HG03571 (cell line): ENCODE results near the gene MTF1.
"Not testable (repeated sequence)": the region's sequence is repeated elsewhere in the genome, so short reads cannot be mapped to it uniquely, and the experiment has no call there.

ENCODE experiments used
- ATAC-seq: cut with Tn5 transposase; IDR thresholded peaks from one replicate; pipeline ENCODE4 v1.9.1; 2021; ENCODE audit not compliant: unreplicated experiment

MTF1 gene

DNA sequence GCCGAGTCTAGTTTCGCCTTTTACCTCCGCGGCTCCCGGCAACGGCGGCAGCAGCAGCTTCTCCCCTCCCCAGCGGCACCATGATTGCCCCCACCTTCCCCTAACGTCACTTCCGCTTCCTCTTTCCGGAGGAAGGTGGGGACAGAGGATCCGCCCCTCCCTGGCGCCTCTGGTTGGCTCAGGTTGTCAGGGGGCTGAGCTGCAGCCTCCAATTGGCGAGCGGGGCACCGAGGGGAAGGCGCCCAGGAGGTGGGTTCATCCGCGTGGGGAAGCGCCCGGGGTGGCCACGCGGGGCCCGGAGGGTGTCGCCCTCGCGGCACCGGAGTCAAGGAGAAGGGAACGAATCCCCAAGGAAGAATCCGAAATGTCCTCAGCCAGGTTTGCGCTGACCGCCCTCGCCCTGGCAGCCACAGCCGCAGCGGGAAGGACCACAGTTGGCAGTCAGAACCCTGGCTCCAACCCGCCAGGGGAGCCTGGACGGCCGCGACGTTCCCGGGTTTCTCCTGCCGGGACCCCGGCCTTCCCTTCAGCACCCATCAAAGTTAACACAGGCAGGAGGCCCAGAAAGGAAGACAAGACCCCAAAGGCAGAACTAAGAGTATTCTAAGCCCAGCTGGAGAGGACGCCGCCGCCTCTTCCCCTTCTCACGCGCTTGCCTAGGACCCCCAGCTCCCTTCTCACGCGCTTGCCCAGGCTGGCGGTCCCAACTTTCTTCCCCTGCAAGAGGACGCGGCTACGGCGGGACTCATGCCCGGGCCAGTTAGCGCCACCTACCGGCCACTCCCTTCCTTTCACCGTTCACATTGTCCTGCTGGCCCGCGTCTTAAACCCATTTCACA, at the start of gene MTF1:
Gene MTF1, minus strand, starts transcription at position 86 of the 839 bp plus-strand sequence. CDS start 1,934 bp downstream, outside the sequence.
- peak; percentile 93 for ATAC-seq

DNA sequence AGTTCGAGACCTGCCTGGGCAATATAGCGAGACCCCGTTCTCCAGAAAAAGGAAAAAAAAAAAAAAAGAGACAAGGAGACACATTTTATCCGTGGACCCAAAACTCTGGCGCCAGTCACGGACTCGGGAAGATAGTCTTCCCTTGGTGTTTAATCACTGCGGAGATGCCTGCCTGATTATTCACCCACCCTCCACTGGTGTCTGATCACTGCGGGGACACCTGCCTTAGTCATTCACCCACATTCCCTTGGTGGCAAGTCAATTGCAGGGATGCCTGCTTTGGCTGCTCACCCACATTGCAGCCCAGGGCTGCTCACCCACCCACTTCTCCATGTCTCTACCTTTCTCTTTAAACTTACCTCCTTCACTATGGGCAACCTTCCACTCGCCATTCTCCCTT, 49.1 kb upstream of the MTF1 start:
- not testable (repeated sequence) for ATAC-seq

GRCh38 chr1:37907416-37908125, 48.2 kb upstream of the MTF1 start:
- ATAC-seq = not testable (repeated sequence)

- ATAC-seq = not testable (repeated sequence)
Measured at GRCh38 chr1:37906591-37906990, 47.2 kb upstream of the MTF1 start.

DNA sequence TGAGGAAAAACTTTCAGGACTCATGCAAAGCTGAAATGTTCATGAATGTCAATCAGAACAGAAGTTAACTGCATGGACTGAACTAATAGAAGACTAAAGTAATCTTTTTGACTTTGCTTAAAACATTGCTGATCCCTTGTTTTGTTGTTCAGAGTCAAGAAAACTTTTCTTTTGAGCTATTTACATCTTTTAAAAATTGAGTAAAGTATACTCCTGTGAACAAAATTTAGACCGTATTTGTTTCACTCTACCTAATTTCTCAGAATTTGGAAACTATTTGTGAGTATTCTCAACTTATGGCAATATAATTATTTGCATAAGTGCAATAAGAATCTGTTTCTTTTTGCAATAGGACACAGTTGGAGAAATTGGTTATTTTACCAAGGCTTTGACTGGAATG, 46.3 kb upstream of the MTF1 start:
- ATAC-seq = no peak

DNA sequence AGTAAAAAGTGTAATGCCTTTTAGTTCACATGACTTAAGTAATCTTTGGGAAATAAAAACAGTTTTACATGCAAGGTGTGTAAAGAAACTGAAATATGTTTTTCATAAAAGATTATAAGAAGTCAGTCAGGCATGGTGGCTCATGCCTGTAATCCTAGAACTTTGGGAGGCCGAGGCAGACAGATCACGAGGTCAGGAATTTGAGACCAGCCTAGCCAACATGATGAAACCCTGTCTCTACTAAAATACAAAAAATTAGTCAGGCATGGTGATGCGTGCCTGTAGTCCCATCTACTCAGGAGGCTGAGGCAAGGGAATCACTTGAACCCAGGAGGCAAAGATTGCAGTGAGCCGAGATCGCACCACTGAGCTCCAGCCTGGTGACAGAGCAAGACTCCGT, 44.5 kb upstream of the MTF1 start:
- not testable (repeated sequence) for ATAC-seq

GRCh38 chr1:37902983-37903382, 43.6 kb upstream of the MTF1 start:
- no peak for ATAC-seq

DNA sequence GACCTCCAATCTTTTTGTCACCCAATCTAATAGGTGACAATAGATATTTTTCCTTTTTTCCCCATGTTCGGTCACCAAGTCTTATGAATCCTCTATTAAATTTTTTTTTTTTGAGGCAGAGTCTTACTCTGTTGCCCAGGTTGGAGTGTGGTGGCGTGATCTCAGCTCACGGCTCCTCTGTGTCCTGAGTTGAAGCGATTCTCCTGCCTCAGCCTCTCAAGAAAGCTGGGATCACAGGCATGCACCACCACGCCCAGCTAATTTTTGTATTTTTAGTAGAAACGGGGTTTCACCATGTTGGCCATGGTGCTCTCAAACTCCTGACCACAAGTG, 42.5 kb upstream of the MTF1 start:
- peak; percentile 20 for ATAC-seq

DNA sequence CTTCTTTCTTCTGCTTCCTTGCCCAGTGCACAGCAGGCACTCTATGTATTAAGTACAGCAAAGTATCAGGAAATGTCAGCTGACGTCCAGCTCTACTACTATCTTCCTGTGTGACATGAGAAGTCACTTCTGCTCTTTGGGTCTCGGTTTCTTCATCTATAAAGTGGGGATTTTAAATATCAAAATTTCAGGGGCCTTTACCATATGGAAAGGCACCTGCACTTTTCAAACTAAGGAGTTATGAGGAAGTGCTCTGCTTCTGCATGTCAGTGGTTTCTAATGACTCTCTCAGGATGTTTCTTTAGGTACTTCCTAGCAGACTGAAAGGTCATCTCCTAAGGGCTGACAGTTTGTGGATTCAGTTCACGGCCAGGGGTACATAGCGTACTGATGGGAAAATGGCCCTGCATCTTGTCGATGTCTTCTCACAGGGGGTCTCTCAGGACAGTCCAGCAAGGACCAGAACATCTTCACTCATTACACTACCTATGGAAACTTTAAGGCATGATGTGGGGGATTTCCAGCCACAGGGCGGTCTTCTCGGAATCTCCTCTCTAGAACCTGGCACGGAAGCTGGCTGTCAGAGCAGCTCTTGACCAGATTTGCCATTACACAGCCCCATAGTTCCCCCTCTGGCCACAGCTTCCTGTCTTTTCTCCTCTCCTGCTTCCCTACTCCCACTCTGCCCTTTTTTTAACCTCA, 42.0 kb upstream of the MTF1 start:
- ATAC-seq = peak; percentile 77

GRCh38 chr1:37897563-37897962, 38.2 kb upstream of the MTF1 start:
- ATAC-seq = not testable (repeated sequence)

- no peak for ATAC-seq
Measured at GRCh38 chr1:37893673-37894072, 34.3 kb upstream of the MTF1 start.

DNA sequence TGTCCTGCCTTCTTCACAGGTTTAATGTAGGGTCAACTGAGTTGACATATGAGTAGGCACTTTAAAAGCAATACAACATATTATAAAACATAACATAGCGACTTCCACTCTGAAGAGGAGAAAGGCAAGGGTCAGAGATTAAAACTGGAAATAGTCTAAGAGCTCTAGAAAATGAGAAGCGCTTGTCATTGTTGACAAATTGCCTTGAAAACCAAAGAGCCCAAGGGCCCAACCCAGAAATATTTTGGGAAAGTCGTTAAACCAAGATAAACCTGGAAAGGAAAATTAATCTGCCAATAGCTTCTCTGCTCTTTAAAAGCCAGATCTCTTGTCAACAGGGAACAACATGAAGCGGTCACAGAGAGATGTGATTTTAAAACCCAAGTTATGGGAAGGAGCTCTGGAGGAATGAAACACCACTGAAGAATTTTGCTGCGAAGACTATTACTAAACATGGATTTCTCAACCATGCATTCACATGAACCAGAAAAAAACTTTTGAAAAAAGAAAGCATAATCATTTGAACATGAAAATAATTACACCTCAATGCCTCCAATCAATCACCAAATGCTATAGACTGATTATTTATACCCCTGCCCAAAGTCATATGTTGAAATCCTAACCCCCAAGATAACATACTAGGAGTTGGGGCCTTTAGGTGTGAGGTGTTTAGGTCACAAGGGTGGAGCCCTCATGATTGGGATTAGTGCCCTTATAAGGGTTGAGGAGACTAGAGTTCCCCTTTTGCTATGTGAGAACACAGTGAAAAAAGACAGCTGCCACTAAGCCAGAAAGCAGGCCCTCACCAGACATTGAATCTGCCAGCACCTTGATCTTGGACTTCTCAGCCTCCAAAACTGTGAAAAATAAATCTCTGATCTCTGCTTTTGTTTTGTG, 33.0 kb upstream of the MTF1 start:
- ATAC-seq = no peak

DNA sequence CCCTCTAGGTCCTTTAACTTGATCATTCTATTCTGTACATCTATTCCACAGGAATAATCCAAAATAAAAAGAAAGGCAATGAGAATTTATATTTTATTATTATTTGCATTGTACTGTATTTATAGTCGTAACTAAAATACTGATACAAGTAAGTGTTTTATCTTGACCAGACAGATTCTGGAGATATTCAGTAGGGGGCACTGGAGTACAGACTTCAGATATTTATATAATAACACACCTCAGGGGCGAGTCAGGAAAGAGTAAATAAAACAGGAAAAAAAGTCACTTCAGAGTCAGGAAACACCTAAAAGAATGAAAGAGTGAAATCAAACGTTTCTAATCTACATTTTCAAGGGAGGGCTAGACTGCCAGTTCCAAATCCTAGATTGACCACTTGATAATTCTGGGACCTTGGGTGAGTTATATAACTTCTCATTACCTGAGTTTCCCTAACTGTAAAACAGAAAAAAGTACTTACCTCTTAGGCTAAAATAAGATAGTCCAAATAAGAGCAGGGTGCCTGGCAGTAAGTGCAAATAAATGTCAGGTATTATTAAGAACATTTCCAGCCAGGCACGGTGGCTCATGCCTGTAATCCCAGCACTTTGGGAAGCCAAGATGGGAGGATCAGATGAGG, 31.1 kb upstream of the MTF1 start:
- no peak for ATAC-seq

DNA sequence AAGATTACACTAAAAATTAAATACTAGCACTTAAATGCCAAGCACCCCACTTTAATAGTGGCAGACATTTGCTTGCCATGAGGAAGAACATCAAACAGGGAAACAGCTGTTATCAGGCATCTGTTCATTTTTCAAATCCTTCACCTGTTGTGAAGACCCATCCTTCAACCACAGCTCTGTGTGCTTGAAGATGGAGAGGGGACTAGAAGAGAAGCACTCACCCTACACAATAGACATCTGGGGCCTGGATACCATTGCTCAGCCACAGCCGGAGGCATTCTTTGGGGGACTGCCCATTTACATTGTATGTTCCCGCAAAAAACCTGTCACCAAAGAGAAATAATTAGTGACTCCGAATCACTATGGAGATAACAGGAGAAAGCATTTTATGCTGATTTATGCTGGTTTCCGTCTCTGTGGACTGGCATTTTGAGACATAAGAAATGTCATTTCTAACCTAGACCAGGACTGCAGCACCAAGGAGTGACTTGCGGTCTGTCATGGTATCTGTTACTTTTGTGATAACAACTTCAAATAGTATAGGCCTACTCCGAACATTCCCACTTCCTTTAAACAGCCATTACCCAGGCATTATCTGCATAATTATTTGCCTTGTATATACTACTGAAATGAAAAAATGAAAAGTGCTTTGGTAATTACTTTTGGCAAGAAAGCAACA, 28.8 kb upstream of the MTF1 start:
- ATAC-seq = no peak

DNA sequence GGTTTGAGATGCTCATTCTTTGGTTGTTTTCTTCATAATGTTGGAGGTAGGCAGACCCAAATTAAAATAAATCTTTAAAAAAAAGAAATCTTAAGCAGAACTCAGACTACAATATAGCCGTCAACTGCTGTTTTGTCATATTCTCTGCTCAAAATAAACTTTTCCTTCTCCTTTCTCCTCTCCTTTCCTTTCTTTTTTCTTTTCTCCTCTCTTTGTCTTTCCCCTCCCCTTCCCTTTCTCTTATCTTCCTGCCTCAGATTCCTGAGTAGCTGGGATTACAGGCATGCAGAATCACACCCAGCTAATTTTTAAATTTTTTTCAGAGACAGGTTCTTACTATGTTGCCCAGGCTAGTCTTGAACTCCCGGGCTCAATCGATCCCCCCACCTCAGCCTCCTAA, 24.8 kb upstream of the MTF1 start:
- no peak for ATAC-seq

DNA sequence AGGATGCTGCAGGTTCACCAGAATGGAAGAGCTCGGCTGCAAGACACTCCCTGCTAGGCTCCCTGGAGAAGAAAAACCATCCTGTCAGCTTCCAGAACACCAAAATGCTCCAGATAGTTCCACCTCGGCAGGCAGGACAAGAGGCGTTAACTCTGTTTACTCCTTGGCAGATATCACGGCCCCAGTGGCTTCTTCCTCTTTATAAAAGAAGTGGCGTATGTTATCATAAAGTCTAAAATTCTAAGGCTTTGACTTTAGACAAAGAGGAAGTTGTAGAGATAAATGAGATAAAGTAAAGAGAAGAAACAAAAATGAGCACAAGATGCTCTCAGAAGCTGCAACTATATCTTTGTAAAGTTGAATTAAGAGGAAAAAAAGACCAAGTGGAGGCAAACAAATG, 24.3 kb upstream of the MTF1 start:
- ATAC-seq = no peak

GRCh38 chr1:37879865-37880264, 20.5 kb upstream of the MTF1 start:
- ATAC-seq = no peak

GRCh38 chr1:37878071-37878470, 18.7 kb upstream of the MTF1 start:
- ATAC-seq = no peak

DNA sequence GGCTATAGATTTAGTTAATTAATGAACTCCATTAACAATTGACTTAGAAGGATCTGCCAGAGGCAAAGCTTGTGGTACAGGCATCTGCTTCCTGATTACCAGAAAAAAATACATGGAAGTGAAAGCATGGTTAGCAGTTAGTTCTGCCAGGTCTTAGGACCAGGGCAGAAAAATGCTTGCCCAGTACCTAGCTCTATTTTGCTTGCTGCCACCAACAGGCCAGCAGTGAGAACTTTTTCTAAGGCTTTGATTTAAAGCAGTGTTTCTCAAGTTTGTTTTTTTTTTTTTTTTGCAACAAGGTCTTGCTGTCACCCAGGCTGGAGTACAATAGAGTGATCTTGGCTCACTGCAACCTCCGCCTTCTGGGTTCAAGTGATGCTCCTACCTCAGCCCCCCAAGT, 16.4 kb upstream of the MTF1 start:
- no peak for ATAC-seq

GRCh38 chr1:37872692-37873091, 13.3 kb upstream of the MTF1 start:
- ATAC-seq = no peak
